Activated B cell treated with CpG ODN at 0.5 μM for 24 hours (primary cell): ENCODE data around the gene DPH3. TPM values are rescaled to one million over a fixed set of nuclear protein-coding genes. Genes with fewer than 3 reads are reported as not detected.

ENCODE experiments used
- ATAC-seq: fragments of 200-7000 bp; cut with Tn5 transposase; one replicate; pipeline ENCODE4 v1.10.0; 2021; ENCODE audit warnings: low read depth, mild to moderate bottlenecking, moderate library complexity
- CTCF ChIA-PET: fragments of 350-600 bp; sonication (Branson Sonifier 250); formaldehyde crosslinking; loops from one replicate; lab custom pipeline; 2021; ENCODE audit warnings: antibody characterized with exemption; lab: Charles Lee
- POLR2A ChIA-PET: fragments of 350-600 bp; sonication (Branson Sonifier 250); formaldehyde crosslinking; loops from one replicate; lab custom pipeline; 2021; ENCODE audit warnings: antibody characterized with exemption; lab: Charles Lee
- DNase-seq: peaks from one replicate; pipeline ENCODE4 v3.0.0; 2022
- H3K27ac Mint-ChIP-seq: one replicate; pipeline ENCODE4 v1.8.0; 2020; ENCODE audit warnings: mixed read lengths
- H3K27me3 Mint-ChIP-seq: one replicate; pipeline ENCODE4 v1.8.0; 2021; ENCODE audit warnings: mixed read lengths
- H3K36me3 Mint-ChIP-seq: one replicate; pipeline ENCODE4 v1.8.0; 2021; ENCODE audit warnings: low read depth, mixed read lengths
- H3K4me1 Mint-ChIP-seq: one replicate; pipeline ENCODE4 v1.8.0; 2021; ENCODE audit warnings: mixed read lengths
- H3K4me3 Mint-ChIP-seq: one replicate; pipeline ENCODE4 v1.8.0; 2020; ENCODE audit warnings: mild to moderate bottlenecking, mixed read lengths
- H3K9me3 Mint-ChIP-seq: one replicate; pipeline ENCODE4 v1.8.0; 2020; ENCODE audit warnings: mixed read lengths
- intact Hi-C: fragments of 100-400 bp; cut with micrococcal nuclease; formaldehyde crosslinking; loops from one replicate; pipeline ENCODE4 v1.15.1; 2024
- total RNA-seq: library from RNA; stranded (reverse); gene quantifications from 2 replicates; pipeline ENCODE4 v1.2.3, GENCODE V29; 2022
- TF ChIP-seq, protein P1 (sequence below): fragments of 200-600 bp; IDR thresholded peaks from one replicate; pipeline ENCODE4 v1.8.0; 2022; ENCODE audit warnings: antibody characterized with exemption, mild to moderate bottlenecking

The DPH3 gene
- total RNA-seq, 1 donor from 2014 or later, result 13.4 TPM

DNA sequence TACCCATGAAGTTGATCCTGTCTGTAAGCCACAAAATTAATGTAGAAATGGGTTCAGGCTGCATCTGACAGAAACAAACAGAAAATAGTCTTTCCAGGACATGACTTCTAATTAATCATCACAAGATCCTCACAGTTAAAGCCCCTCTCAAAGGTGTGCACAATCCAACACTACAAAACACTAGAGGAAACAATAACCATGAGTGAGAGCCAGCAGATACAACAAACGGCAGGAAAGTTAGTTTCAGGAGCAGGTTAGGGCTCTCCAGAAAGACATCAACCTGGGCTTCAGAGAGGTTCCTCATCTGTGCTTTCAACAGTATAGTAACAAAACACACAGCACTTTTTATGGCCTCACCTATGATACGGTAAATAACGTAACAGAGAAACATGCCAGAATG, 42.8 kb downstream of the DPH3 start:
- H3K4me3 Mint-ChIP-seq, result no peak overlapping the region
- ChIA-PET POLR2A (no interaction called here), CTCF (no interaction called here)
- H3K9me3 Mint-ChIP-seq, result peaks cover 7% of the 10 kb centered on the region
- no peak for ATAC-seq
- no peak overlapping the region for H3K27ac Mint-ChIP-seq
- H3K27me3 Mint-ChIP-seq, result peaks cover 6% of the 10 kb centered on the region
- no peak for DNase-seq
- TF ChIP-seq, protein P1, sequence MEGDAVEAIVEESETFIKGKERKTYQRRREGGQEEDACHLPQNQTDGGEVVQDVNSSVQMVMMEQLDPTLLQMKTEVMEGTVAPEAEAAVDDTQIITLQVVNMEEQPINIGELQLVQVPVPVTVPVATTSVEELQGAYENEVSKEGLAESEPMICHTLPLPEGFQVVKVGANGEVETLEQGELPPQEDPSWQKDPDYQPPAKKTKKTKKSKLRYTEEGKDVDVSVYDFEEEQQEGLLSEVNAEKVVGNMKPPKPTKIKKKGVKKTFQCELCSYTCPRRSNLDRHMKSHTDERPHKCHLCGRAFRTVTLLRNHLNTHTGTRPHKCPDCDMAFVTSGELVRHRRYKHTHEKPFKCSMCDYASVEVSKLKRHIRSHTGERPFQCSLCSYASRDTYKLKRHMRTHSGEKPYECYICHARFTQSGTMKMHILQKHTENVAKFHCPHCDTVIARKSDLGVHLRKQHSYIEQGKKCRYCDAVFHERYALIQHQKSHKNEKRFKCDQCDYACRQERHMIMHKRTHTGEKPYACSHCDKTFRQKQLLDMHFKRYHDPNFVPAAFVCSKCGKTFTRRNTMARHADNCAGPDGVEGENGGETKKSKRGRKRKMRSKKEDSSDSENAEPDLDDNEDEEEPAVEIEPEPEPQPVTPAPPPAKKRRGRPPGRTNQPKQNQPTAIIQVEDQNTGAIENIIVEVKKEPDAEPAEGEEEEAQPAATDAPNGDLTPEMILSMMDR, result no peak
- H3K4me1 Mint-ChIP-seq, result peaks cover 4% of the 10 kb centered on the region
- intact Hi-C loops, result no loop called here
- no peaks in the 10 kb centered on the region for H3K36me3 Mint-ChIP-seq

DNA sequence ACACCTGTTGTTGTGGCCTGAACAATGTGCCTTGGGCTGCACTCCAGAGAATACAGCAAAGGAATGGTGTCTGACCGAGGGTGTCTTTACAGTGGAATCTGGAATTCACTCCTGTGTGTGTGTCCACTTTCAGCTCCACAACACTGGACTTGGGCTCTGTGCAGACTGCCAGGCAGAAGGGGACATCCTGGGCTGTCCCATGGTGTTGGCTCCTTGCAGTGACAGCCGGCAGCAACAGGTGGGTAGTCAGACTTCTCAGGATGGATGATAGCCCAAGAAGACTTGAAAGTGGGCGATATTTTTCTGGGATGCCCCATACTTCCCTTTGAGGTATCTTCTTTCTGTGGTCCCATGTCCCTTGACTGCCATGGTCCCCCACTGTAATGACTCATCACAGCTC, 45.0 kb downstream of the DPH3 start:
- TF ChIP-seq, protein P1, result no peak
- Mint-ChIP-seq H3K36me3 (no peaks in the 10 kb centered on the region), H3K4me3 (no peak overlapping the region), H3K27ac (no peak overlapping the region), H3K27me3 (peaks cover 10% of the 10 kb centered on the region), H3K9me3 (peaks cover 3% of the 10 kb centered on the region), H3K4me1 (peaks cover 4% of the 10 kb centered on the region)
- ChIA-PET CTCF (no interaction called here), POLR2A (no interaction called here)
- ATAC-seq (no peak), DNase-seq (no peak)
- intact Hi-C loops, result no loop called here

DNA sequence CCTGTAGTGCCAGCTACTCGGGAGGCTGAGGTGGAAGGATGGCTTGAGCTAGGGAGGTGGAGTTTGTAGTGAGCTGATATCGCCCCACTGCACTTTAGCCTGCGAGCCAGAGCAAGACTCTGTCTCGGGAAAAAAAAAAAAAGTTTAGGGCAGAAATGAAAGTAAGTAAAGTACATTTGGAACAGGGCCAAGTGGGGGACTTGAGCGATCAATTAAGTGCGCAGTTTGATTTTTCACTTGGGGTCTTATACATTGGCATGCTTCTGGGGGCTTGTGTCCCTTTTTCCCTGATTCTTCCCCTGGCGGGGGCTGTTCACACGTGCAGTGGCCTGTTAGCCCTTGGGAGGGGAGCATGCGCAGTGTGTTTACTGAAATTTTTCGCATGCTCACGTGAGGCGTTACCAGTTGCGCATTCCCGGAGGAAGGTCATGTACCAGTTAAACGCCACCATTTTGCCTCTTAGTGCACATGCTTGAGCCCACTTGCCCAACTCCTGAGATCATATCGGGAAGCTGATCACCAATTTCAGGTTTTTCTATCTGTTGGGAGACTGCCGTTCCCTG, 48.3 kb downstream of the DPH3 start:
- H3K27me3 Mint-ChIP-seq, result peaks cover 13% of the 10 kb centered on the region
- H3K9me3 Mint-ChIP-seq, result no peaks in the 10 kb centered on the region
- H3K4me1 Mint-ChIP-seq, result no peaks in the 10 kb centered on the region
- intact Hi-C loops, result no loop called here
- POLR2A ChIA-PET, result no interaction called here
- no peak overlapping the region for H3K27ac Mint-ChIP-seq
- TF ChIP-seq, protein P1, result no peak
- CTCF ChIA-PET, result no interaction called here
- DNase-seq, result no peak
- no peaks in the 10 kb centered on the region for H3K36me3 Mint-ChIP-seq
- no peak for ATAC-seq
- H3K4me3 Mint-ChIP-seq, result no peak overlapping the region

DNA sequence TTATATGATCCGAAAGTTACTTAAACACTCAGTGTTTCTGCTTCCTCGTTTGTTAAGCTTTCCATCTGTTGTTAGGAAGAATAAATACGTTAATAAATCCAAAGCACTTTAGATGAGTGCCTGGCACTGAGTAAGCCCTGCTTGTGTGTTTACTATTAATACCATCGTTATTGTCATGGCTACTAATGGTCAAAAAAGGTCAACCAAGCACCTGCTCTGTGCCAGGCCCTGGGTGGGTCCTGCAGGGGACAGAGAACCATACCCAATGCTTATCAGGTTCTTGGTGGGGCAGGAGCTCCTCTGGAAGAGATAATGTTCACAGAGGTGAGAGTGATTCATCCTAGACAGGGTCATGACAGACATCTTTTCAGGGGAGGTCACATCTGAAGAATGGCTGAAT, 50.4 kb downstream of the DPH3 start:
- Mint-ChIP-seq H3K9me3 (no peaks in the 10 kb centered on the region), H3K36me3 (no peaks in the 10 kb centered on the region), H3K27ac (no peak overlapping the region), H3K4me1 (no peaks in the 10 kb centered on the region), H3K27me3 (peaks cover 11% of the 10 kb centered on the region), H3K4me3 (no peak overlapping the region)
- ATAC-seq (no peak), DNase-seq (no peak)
- TF ChIP-seq, protein P1, result no peak
- intact Hi-C loops, result no loop called here
- ChIA-PET CTCF (no interaction called here), POLR2A (no interaction called here)

DNA sequence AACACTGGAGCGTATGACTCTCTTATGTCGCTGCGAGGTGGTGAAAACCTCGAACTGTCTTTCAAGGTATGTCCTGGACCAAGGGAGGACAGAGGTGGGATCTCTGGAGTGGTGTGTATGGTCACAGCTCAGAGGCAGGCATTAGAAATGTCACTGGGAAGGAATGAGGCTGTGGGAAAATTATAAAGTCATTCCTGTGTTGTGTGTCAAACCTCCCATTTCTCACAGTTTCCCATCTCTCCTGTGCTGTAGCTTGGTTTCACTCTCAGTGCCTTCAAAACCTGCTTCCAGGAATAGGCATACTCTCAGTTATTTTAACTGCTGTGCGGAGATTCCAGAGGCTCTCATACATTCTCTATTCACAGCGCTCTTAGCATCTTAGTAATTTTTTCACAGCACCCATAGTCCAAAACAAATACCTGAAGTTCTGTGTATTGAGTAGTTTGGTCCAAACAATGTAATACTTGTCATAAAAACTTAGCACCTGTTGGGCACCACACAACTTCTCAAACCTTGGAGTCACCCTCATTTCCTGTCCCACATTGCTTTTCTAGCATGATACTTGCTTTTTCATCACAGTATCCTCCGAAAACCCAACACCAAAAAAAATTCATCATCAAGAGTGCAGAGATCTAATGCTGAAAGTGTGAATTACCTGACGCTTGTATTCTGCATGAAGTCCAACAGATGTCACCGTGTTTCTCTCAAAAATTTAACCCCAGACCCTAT, 53.4 kb downstream of the DPH3 start:
- Mint-ChIP-seq H3K27me3 (peaks cover 7% of the 10 kb centered on the region), H3K36me3 (no peaks in the 10 kb centered on the region), H3K9me3 (no peaks in the 10 kb centered on the region), H3K27ac (no peak overlapping the region), H3K4me3 (no peak overlapping the region), H3K4me1 (no peaks in the 10 kb centered on the region)
- ChIA-PET POLR2A (no interaction called here), CTCF (no interaction called here)
- intact Hi-C loops, result no loop called here
- DNase-seq, result no peak
- no peak for ATAC-seq
- TF ChIP-seq, protein P1, result no peak

Other genes starting within 250 kb of the DPH3 start
- not detected in 2 replicates for gene GALNT15, start 90.3 kb downstream of the DPH3 start, total RNA-seq
- gene OXNAD1, start 269 bp upstream of the DPH3 start, total RNA-seq, result 5.5 and 8.7 TPM in 2 replicates
- 323 and 365 TPM in 2 replicates for gene RFTN1, start 248.8 kb upstream of the DPH3 start, total RNA-seq